Adrenal gland (tissue), 5 donors: Measurements from ENCODE around the gene KRTAP10-7.

Experiments
- CTCF ChIP-seq, 6 experiments: fragments of 450-650 bp in 4 of 6; fragments of 200-600 bp in 2 of 6; sonication (generic) in 1 of 6; IDR thresholded peaks; 1 replicate in 5 of 6; 2 replicates in 1 of 6; pipeline versions ENCODE4 v1.5.1 to v1.8.0; 2016 to 2021; ENCODE audit warnings: antibody characterized with exemption in 6 of 6, mild to moderate bottlenecking in 2 of 6, moderate library complexity in 1 of 6
- POLR2A ChIP-seq, 2 donors: fragments of 450-650 bp; IDR thresholded peaks; one replicate each; pipeline ENCODE4 v1.6.1; 2017; ENCODE audit warnings: antibody characterized with exemption in 2 of 2, mild to moderate bottlenecking in 2 of 2, moderate library complexity in 1 of 2
- donor health status: DM: no; HTN: no; CAD: no.

- TF ChIP-seq CTCF (IDR thresholded peaks at IDR 0.05) (no peak), POLR2A (IDR thresholded peaks at IDR 0.05) (no peak)
Observed at GRCh38 chr21:44637018-44637850, 36.8 kb downstream of the KRTAP10-7 start, which contains the start of gene KRTAP10-10.
